ENCODE measurements around the gene RWDD3.
A peak's percentile ranks its signal among the peaks of the same experiment; 100 is the strongest.

Gene RWDD3, protein sequence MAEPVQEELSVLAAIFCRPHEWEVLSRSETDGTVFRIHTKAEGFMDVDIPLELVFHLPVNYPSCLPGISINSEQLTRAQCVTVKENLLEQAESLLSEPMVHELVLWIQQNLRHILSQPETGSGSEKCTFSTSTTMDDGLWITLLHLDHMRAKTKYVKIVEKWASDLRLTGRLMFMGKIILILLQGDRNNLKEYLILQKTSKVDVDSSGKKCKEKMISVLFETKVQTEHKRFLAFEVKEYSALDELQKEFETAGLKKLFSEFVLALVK

DNA sequence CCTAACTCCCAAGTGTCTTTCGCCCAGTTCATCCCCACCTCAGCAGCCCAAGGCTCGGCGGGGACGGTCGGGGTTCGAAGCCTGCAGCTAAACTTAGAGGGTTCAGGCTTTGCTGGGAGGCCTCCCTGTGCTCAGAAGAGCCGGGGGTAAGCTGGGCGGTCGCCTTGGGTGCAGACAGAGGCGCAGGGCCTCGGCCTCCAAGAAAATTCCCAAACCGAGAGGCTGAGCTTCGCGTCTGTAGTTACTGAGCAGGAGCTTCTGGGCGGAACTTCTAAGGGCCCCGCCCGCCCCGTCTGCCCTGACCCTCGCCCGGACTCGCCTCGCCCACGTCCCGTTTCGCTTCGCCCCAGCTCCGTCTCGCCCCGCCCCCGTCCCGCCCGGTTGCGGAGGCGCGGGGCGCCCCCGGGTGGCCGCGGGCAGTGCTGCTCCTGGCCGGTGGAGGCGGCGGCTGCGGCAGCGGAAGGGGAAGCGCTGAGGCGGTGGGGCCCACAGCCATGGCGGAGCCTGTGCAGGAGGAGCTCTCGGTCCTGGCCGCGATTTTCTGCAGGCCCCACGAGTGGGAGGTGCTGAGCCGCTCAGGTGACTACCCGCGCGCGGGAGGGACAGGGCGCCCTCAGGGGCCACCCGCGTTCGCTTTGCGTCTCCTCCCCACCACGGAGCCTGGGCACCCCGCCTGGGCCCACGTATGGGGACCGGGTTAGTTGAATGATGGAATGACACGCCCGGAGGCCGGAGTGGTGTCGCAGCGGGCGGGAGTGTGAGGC, at the start of gene RWDD3:
TSS of gene RWDD3 (plus strand) at position 474 of the 764 bp plus-strand sequence. CDS start at position 495, 21 bp downstream.
- DNase-seq (ENCODE audit: low spot score), result peak; percentile 60

GRCh38 chr1:95186149-95186548, 47.9 kb upstream of the RWDD3 start:
- no peak for DNase-seq (ENCODE audit: low spot score)

DNA sequence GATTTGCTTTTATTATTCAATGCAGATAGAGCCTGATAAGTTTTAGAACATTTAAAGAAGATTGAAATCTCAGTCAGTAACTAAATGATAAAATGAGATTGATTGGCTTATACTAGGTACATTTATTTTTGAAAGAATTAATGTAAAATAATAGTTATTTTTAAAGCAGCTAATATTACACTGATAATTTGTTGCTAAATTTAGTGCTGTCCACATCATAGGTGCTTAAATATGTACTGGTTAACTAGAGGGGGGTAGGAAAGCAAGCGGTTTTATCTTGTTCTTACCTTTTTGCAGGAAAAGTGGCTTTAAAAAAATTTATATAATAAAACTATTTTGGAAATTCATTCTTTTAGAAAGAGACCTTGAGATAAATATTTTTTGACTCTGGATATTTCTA, 40.4 kb upstream of the RWDD3 start:
- DNase-seq (ENCODE audit: low spot score), result no peak

DNA sequence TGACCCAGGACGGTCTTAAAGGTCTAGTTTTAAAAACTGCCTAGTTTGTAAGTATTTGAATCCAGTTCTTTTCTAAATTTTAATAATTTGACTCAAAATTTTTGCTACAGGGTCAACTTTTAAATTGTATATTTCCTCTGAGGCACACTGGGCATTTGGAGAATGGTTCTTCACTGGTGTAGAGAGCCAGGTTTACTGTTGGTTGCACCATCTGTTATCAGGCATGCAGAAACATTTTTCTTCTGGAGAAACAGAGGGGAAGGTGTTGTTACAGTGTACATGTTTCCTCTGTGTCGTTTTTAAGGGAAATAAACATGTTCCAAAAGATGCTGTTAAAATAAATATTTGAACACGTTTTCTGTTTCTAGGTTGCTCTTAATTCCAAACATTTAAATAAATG, 39.0 kb upstream of the RWDD3 start:
- no peak for DNase-seq (ENCODE audit: low spot score)

DNA sequence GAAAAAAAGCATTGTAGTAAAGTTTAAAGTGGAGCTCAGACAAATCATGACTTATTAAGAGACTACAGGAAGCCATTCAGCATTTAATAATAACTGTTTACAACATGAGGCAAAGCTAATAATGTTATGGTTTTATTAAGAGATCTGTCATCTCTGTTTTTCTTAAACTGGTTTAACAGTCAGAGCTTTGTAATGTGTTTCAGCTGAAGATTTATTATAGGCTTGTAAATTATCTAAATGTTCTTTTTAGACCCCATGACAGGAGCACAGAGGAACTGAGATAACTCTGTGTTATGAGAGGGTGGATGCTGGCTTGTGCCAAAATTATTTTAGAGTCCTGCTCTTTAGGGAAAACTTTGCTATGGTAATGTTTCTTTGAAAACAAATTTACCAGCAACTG, 38.0 kb upstream of the RWDD3 start:
- no peak for DNase-seq (ENCODE audit: low spot score)

DNA sequence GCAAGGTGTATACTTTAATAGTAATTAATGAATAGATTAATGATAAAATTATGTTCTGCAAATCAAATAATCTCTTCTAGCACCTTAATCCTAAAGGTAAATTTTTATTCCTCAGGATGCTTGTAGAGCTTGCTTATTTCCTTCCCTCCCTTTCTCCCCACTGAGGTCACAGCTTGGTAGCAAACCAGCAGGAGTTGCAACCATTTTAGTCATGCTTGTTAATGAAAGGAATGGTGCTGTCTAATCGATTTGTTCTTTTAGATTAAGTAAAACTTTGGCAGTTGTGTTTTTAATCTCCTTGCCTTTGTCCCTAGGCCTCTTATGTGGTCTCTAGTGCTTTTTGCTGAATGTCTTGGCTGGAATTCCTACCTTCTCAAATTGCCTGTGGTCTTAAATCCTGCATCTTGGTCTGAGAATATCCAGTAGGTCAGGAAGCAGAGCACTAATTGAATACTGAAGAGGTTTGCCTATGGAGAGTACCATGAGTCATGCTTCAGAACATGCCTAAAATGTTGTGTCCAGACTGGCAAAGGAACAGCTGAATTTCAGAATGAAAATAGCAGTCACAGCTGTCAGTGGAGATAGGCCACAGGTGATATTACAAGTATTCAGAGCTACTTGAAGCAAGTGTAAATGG, 36.3 kb upstream of the RWDD3 start:
- no peak for DNase-seq (ENCODE audit: low spot score)

DNA sequence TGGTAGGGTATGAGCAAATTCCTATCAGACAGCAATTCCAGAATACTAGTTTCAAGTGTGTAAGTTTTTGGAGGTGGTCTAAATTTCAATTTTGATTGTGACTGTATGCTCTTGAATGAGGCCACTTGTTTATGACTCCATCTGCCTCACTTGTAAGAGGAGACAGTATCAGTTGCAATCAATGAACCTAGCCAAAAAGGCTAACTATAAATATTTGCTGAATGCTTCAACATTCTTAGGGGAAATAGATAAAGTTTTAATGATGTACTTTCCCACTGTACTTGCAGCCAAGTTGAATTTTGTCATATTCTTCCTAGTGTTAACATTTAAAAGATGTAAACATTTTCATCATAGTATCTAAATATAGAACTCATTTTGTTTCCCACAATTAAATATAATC, 32.1 kb upstream of the RWDD3 start:
- no peak for DNase-seq (ENCODE audit: low spot score)

DNA sequence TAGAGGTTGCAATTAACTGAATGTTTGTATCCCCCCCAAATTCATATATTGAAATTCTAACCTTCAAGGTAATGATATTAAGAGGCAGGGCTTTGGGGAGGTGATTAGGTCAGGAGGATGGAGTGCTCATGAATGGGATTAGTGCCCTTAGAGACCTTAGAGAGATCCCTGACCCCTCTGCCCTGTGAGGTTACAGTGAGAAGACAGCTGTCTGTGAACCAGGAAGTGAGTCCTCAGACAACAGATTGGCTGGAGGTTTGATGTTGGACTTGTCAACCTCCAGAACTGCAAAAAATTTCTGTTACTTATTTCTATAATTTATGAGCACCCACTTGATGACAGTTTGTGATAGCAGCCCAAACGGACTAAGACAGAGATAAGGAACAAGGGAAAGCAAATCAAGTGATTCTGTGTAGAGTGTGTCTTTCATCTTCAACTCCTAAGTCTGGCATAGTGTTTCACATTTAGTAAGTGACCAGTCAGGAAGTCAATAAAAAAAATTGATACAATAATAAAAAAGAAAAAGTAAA, 30.0 kb upstream of the RWDD3 start:
- DNase-seq (ENCODE audit: low spot score), result no peak

DNA sequence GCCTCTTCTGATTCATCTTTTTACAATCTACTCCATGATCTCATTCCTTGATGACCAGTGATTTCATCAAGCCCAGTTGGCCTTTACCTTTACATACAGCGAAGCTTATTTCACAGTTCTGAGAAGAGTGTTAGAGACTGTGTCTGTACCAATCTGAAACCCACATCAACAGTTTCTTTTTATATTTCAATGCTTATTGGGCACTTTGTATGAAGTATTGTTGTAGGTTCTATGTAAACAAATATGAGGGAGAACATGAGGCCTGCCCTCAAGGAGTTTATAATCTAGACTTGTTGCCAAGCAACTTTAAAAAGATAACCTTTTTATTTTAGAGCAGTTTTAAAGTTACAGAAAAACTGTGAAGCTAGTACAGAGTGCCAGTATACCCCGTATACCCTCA, 27.5 kb upstream of the RWDD3 start:
- no peak for DNase-seq (ENCODE audit: low spot score)

GRCh38 chr1:95207223-95207935, 26.6 kb upstream of the RWDD3 start:
- no peak for DNase-seq (ENCODE audit: low spot score)

GRCh38 chr1:95208876-95209275, 25.1 kb upstream of the RWDD3 start:
- no peak for DNase-seq (ENCODE audit: low spot score)

- no peak for DNase-seq (ENCODE audit: low spot score)
Observed at GRCh38 chr1:95209291-95209690, 24.7 kb upstream of the RWDD3 start.

- no peak for DNase-seq (ENCODE audit: low spot score)
Observed at GRCh38 chr1:95216292-95216990, 17.6 kb upstream of the RWDD3 start.

- DNase-seq (ENCODE audit: low spot score), result no peak
Observed at GRCh38 chr1:95217371-95217770, 16.6 kb upstream of the RWDD3 start.

DNA sequence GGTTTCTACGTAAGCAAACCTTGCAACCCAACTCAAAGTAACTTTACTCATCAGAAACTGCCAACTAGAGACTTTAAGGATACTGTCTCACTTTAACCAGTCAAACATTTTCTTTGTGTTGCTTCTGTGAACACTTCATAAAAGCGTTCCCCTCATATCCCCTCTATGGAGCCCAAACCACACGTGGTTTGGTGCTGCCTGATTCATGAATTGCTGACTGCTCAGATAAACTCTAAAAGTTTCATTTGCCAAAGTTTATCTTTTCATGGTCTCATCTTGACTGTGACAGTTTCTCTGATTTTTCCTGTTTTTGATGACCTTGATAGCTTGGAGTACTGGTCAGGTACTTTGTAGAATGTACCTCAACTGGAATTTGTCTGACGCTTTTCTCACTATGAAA, 14.6 kb upstream of the RWDD3 start:
- DNase-seq (ENCODE audit: low spot score), result no peak

GRCh38 chr1:95221306-95221705, 12.7 kb upstream of the RWDD3 start:
- DNase-seq (ENCODE audit: low spot score), result no peak

DNA sequence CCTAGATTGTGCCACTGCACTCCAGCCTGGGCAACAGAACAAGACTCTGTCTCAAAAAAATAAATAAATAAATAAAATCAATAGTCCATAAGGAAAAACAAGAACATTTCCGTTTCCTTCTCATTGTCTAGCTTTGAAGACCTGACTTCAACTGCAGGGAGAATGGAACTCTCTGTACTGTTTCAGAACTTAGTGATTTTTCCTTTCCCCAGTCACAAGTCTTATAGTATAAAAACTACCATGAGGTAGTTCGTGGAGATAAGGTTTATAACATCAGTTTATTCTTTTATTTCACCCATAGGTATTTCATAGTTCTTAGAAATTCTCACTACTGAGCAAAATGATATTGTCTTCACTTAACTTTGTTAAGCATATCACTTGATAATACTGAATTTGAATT, 11.4 kb upstream of the RWDD3 start:
- DNase-seq (ENCODE audit: low spot score), result no peak

GRCh38 chr1:95223110-95223509, 10.9 kb upstream of the RWDD3 start:
- DNase-seq (ENCODE audit: low spot score), result no peak

DNA sequence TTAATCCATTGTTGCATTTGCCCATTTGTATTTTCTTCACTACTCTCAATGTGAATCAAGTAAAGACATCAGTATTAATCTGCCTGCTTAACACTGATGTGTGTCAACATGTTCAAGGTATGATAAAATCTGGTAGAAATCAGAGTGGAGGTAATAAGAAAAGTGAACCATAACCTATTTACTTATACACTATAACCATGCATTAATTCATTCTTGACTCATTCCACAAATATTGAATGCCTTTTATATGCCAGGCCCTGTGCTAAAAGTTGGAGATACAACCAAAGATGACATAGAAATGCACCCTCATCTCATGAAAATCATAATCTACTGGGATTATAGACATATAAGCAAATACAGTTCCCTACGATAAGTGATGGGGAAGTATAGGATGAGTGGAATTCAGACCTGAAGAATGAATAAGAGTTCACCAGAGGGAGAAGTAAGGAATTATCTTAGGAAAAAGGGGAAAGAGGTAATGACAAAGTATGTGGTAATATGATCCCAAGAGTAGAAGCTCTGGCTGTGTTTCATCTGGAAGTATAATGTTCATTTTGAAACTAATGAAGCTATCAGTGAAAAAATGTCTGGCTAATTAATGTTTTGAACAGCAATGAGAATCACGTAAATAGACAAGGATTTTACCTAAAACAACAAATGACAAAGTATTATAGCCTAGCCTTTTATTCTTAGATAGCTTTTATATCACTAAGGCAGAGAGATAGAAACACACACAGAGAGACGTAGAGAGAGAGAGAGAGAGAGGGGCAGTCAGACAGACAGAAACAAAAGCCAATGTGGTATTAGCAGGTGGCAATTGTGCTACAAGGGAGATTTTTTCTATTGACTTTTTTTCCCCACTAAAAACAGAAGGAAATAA, 7.0 kb upstream of the RWDD3 start:
- DNase-seq (ENCODE audit: low spot score), result no peak

GRCh38 chr1:95229037-95229436, 5.0 kb upstream of the RWDD3 start:
- no peak for DNase-seq (ENCODE audit: low spot score)

- no peak for DNase-seq (ENCODE audit: low spot score)
Observed at GRCh38 chr1:95229706-95230105, 4.3 kb upstream of the RWDD3 start.
